ENCODE measurements around the gene PTGS1. TPM values are rescaled to one million over a fixed set of nuclear protein-coding genes. Genes with fewer than 3 reads are reported as not detected.

The PTGS1 gene
- total RNA-seq, 4 donors from 2014 or later = 14.2 to 27.9 (median 20.2) TPM

GRCh38 chr9:122376796-122377195 is 6.0 kb downstream of the PTGS1 start:
- WGBS, 2 donors (ENCODE audit: low coverage in 1 of 2) = 38% methylated on average over 1 of the region's 1 CpG; no CpG with 5 or more reads in 1 of the 2 donors
- H3K36me3 ChIP-seq = no peaks in the 10 kb centered on the region
- intact Hi-C loops (cut with DNase I; ENCODE audit: low total_unique reads) (no loop called here), in situ Hi-C loops (cut with MboI; ENCODE audit: low pct_ligation_motif_present in 1 of 4, low pct_unique_long_range_greater_than_20kb in 1 of 4, low sequenced_read_pairs in 3 of 4) (no loop called here)
- peaks cover 3% of the 10 kb centered on the region for H3K27me3 ChIP-seq
- H3K27ac ChIP-seq = peak overlapping the region; percentile 66 to 87 (median 76)
- peaks cover 19 to 47% (median 31%) of the 10 kb centered on the region in 4 donors for H3K4me1 ChIP-seq
- no peak overlapping the region for H3K4me3 ChIP-seq
- H3K9me3 ChIP-seq = no peaks in the 10 kb centered on the region
- TF ChIP-seq CTCF (IDR thresholded peaks at IDR 0.05) (no peak), EP300 (IDR thresholded peaks at IDR 0.05; ENCODE audit: low read depth) (no peak), POLR2A (IDR thresholded peaks at IDR 0.05) (no peak), POLR2AphosphoS5 (IDR thresholded peaks at IDR 0.05) (no peak)
- no peak for DNase-seq

- H3K27ac ChIP-seq = peak overlapping the region; percentile 66 to 87 (median 76)
- in situ Hi-C loops (cut with MboI; ENCODE audit: low pct_ligation_motif_present in 1 of 4, low pct_unique_long_range_greater_than_20kb in 1 of 4, low sequenced_read_pairs in 3 of 4) = no loop called here
Observed at GRCh38 chr9:122377241-122378164, 6.7 kb downstream of the PTGS1 start.

GRCh38 chr9:122378236-122378635 is 7.4 kb downstream of the PTGS1 start:
- TF ChIP-seq CTCF (IDR thresholded peaks at IDR 0.05) (no peak), POLR2AphosphoS5 (IDR thresholded peaks at IDR 0.05) (no peak), EP300 (IDR thresholded peaks at IDR 0.05; ENCODE audit: low read depth) (no peak), POLR2A (IDR thresholded peaks at IDR 0.05) (no peak)
- peak overlapping the region in 3 of 4 donors; percentile 68 to 87 (median 84) for H3K27ac ChIP-seq
- no peaks in the 10 kb centered on the region for H3K27me3 ChIP-seq
- H3K36me3 ChIP-seq = no peaks in the 10 kb centered on the region
- in situ Hi-C loops (cut with MboI; ENCODE audit: low pct_ligation_motif_present in 1 of 4, low pct_unique_long_range_greater_than_20kb in 1 of 4, low sequenced_read_pairs in 3 of 4) = no loop called here
- intact Hi-C loops (cut with DNase I; ENCODE audit: low total_unique reads) = no loop called here
- 98 to 100% methylated on average over 2 to 8 of the region's 8 CpGs for WGBS, 2 donors (ENCODE audit: low coverage in 1 of 2)
- peaks cover 19 to 37% (median 31%) of the 10 kb centered on the region in 4 donors for H3K4me1 ChIP-seq
- no peak overlapping the region for H3K4me3 ChIP-seq
- H3K9me3 ChIP-seq = no peaks in the 10 kb centered on the region
- DNase-seq = no peak

More at GRCh38 chr9:122377241-122378164, 6.7 kb downstream of the PTGS1 start:
- Histone ChIP-seq H3K4me1 (peaks cover 19 to 44% (median 31%) of the 10 kb centered on the region in 4 donors), H3K36me3 (no peaks in the 10 kb centered on the region), H3K4me3 (no peak overlapping the region), H3K27me3 (no peaks in the 10 kb centered on the region), H3K9me3 (no peaks in the 10 kb centered on the region)
- 80 to 99% methylated on average over 9 to 24 of the region's 24 CpGs for WGBS, 2 donors (ENCODE audit: low coverage in 1 of 2)
- TF ChIP-seq POLR2AphosphoS5 (IDR thresholded peaks at IDR 0.05) = no peak
- TF ChIP-seq POLR2A (IDR thresholded peaks at IDR 0.05) = no peak
- TF ChIP-seq CTCF (IDR thresholded peaks at IDR 0.05) = no peak
- TF ChIP-seq EP300 (IDR thresholded peaks at IDR 0.05; ENCODE audit: low read depth) = no peak
- DNase-seq = no peak
- intact Hi-C loops (cut with DNase I; ENCODE audit: low total_unique reads) = no loop called here

GRCh38 chr9:122379340-122379739 is 8.5 kb downstream of the PTGS1 start:
- Histone ChIP-seq H3K4me3 (no peak overlapping the region), H3K9me3 (no peaks in the 10 kb centered on the region), H3K27me3 (no peaks in the 10 kb centered on the region), H3K36me3 (no peaks in the 10 kb centered on the region), H3K27ac (no peak overlapping the region), H3K4me1 (peaks cover 19 to 33% (median 31%) of the 10 kb centered on the region in 4 donors)
- no peak for DNase-seq
- TF ChIP-seq CTCF (IDR thresholded peaks at IDR 0.05) = peak in 4 of 5 experiments; percentile 9 to 16 (median 14)
- TF ChIP-seq POLR2AphosphoS5 (IDR thresholded peaks at IDR 0.05) = no peak
- 75% methylated on average over 1 of the region's 1 CpG; no CpG with 5 or more reads in 1 of the 2 donors for WGBS, 2 donors (ENCODE audit: low coverage in 1 of 2)
- in situ Hi-C loops (cut with MboI; ENCODE audit: low pct_ligation_motif_present in 1 of 4, low pct_unique_long_range_greater_than_20kb in 1 of 4, low sequenced_read_pairs in 3 of 4) = no loop called here
- intact Hi-C loops (cut with DNase I; ENCODE audit: low total_unique reads) = no loop called here
